ENCODE measurements around the gene RAD51B.

RAD51B gene

DNA sequence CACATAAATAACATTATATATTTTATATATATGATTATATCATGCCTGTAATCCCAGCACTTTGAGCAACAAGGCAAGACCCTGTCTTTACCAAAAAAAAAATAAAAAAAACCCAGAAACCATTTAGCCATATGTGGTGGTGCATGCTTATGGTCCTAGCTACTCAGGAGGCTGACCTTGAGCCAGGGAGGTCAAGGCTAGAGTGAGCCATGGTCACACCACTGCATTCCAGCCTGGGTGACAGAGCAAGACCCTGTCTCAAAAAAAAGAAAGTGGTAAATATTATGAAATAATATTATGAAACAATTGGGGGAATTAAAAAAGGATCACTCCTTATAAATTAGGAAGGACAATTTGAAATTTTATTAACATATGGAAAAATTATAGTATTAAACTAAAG is 16.0 kb downstream of the RAD51B start:
- DNase-seq (ENCODE audit: low spot score), result no peak

DNA sequence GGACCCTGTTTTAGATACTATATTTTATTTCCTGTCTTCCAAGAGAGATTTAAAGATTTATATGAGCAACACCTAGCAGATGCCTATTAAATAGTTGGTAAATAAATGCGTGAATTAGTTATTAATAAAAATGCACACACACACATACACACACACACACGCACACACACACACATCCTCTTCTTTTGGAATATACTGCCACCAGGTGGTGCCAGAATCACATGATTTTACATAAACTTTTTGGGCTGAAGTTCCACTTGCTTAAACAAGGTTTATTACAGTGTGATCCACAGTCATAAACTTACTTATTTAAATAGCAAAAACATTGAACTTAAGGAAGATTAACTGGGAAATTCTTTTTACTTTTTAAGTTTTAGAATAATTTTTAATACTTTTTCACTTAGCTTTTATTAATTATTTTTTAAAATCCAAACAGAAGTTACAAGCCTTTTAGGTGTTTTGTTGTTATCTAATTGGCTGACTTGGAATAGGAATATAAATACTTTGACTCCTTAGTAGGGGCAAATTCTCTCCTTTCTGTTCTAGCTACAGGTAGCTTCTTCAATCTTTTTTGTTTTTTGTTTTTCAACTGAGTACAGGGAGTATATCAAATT is 17.5 kb downstream of the RAD51B start:
- peak; percentile 58 for DNase-seq (ENCODE audit: low spot score)

DNA sequence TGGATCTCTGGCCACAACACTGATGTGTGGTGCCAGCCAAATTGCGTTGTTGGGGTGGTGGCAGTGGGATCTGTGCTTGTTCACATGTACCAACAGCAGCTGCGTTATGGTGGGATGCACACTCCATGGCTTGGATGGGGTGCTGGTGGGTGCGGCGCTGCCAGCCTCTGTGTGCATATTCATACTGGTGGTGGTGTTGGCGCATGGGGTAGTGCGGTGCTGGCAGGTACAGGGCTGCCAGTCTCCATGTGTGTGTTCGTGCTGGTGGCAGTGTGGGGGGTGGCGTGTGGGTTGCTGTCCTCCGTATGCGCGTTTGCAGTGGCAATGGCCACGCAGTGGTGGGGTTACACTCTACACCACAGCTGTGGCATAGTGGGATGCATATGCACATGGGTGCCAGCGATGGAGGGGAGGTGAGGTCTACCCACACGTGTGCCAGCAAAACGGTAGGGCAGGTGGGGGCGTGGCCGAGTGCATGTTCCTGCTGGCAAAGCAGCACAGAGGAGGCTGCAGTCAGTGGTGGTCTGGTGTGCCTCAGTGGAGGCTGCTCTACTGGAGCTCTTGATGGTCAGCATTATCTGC is 26.5 kb downstream of the RAD51B start:
- no peak for DNase-seq (ENCODE audit: low spot score)

DNA sequence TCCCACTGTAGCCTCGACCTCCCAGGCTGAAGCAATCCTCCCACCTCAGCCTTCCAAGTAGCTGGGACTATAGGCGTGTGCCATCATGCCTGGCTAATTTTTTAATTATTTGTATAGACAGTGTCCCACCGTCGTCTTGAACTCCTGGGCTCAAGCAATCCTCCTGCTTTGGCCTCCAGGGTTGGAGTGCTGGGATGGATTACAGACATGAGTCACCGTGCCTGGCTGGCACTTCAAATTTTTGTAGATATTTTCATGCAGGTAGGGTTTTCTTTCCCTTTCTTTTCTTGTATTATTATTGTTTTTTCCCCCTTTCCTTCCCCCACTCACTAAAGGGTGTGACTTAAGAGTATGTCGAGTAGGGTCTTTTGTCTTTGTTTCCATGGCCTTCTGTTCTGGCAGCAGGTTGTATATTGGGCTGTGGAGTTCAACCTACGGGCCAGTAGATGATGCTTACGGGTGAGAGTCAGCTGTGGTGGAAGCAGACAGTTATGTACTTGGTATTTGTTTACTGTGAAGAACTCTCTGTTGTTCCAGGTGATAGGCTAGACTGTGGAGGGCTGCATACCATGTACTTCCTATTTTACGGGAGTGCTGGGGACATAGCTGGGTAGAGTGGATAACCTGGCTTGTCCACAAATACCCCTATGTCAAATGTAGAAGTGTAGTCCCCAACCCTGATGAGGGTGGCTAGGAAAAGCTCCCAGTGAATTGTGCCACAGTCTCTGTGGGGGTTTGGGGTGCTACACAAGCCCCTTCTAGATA is 30.7 kb downstream of the RAD51B start:
- no peak for DNase-seq (ENCODE audit: low spot score)

DNA sequence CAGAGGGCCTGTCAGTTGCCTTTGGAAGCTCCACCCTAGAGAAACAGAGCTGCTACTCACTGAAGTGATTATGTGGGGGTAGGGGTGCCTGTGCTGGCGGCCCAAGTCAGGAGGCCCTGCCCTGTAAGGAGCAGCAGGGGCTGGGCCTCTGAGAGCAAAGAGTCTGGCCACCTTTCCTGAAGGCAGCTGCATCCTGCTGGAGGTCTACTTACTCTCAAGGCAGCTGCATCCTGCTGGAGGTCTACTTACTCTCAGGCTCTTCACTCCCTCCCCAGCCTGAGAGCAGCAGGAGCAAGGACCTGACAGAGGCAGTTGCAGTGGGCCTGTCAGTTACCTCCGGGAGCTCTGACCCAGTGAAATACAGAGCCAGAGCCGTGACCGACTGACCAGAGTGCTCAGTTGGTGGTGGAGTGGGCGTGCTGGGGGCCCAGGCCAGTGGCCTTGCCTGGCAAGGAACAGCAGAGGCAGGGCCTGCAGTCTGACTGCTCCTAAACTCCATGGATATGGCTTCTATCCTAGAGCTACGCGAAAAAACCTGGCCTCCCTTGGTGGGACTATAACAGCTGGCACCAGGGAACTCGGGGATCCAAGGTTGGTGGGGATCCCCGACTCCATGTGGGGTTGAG is 32.3 kb downstream of the RAD51B start:
- DNase-seq (ENCODE audit: low spot score), result no peak

DNA sequence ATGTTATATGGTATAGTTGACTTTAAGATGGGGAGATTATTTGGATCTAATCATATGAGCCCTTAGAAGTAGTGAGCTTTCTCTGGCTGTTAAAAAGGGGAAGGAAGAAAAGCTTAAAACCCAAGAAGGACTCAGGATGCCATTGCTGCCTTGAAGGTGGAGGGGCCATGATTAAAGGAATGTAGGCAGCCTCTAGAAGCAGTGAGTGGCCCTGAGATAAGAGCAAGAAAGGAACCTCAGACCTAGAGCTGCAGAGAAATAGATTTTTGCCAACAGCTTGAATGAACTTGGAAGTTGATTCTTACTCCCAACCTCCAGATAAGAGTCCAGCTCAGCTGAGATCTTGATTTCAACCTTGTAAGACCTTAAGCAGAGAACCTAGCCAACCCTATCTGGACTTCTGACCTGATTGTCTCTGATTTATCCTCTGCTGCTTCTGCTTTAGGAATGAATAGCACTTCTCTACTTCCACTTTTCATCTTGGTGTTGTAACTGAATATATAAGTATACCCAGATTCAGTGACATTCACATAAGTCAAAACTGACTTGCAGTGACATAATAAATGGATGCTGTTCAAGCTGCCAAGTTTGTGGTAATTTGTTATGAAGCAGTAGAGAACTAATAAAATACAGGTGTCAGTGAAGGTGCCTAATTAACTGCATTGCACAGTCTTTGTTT is 33.5 kb downstream of the RAD51B start:
- DNase-seq (ENCODE audit: low spot score), result no peak

DNA sequence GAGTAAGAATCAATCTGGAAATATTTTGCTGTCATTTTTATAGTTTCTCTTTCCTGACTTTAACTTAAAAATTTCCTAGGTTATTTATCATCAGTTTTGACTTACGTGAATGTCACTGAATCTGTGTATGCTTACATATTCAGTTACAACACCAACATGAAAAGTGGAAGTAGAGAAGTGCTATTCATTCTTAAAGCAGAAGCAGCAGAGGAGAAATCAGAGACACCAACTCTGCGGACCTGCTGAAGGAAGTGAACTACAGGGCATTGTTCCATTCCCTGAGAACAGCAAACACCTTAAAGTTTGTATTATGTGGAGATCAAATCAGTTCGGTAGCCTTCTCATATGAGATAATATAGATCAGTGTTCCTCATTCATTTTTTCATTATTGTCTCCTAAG is 34.1 kb downstream of the RAD51B start:
- DNase-seq (ENCODE audit: low spot score), result no peak

DNA sequence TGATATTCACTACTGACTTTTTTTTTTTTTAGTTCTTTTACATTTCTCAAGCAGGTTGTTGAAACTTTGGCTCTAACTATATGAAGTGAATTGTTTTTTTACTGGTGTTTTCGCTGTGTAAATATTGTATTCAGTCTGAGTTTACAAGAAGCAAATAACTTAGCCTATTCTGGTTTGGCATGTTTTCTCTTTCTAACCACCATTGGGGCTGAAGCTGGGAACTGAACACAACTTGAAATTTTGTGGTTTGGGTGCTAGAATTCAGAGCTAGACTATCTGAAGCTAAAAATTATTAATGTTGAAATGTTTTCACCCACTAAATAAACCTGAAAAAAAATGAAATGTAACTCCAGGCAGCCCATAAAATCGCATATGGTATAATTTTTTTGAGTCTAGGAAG is 37.2 kb downstream of the RAD51B start:
- DNase-seq (ENCODE audit: low spot score), result no peak

DNA sequence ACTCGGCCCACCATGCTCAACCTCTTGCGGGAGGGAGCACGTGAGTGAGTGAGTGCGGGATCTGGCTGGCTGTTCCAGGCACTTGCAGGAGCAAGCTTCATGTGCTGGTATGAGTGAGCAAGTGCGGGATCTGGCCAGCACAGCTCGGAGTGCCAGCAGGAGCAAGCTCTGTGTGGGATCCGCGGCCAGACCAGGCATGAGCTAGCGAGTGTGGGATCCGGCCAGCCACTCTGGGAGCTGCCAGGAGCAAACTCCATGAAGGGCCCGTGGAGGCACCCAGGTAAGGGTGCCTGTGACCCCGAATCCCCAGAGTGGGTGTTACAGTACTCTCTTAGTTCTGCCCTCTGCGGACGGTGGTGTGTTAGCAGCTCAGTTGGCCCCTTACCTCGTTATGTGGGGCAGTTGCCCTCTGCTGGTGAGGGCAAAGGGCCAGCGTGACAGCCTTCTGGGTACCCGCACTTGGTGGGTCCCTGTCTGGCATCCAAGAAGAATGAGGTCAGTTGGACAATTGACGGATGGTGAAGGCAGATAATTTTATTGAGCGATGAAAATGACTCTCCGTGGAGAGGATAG is 38.3 kb downstream of the RAD51B start:
- no peak for DNase-seq (ENCODE audit: low spot score)

DNA sequence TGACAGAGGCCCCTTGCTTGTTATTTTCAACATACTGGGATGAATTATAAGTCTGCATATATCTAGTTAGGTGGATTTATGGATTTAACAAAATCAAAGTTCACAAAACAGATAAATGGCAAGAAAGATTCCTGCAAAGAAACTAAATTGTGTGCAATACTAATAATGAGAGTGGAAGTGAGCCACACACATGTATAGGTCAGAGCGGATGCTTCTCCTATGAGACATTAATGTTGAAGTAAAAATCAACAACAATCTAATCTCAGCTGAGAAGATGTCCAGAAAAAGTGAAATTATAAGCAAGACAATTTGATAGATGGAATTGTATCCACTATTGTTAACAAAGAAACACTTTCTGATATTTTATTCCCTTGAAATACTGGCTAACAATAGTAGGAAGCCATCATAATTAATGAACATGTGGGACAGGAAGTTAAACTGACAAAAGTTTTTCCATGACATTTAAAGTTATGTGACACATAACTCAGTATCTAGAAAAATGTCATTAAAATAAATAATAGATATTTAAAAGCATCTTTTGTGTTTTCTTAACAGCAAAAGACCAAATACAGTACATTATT is 39.7 kb downstream of the RAD51B start:
- no peak for DNase-seq (ENCODE audit: low spot score)

DNA sequence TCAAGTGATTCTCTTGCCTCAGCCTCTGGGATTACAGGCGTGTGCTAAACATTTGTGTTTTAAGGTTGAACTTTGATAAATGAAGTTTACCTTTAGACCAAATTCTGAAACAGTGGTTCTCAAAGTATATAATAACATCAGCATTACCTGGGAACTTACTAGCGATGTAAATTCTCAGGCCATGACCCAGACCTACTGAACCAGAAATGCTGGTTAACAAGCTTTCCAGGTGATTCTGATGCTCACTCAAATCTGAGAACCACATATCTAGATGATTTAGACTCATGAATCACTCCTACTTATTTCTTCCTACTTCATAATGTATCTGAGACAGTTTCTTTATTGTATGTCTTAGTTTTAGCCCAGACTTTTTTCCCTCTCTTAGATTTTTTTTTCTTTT is 43.6 kb downstream of the RAD51B start:
- no peak for DNase-seq (ENCODE audit: low spot score)

DNA sequence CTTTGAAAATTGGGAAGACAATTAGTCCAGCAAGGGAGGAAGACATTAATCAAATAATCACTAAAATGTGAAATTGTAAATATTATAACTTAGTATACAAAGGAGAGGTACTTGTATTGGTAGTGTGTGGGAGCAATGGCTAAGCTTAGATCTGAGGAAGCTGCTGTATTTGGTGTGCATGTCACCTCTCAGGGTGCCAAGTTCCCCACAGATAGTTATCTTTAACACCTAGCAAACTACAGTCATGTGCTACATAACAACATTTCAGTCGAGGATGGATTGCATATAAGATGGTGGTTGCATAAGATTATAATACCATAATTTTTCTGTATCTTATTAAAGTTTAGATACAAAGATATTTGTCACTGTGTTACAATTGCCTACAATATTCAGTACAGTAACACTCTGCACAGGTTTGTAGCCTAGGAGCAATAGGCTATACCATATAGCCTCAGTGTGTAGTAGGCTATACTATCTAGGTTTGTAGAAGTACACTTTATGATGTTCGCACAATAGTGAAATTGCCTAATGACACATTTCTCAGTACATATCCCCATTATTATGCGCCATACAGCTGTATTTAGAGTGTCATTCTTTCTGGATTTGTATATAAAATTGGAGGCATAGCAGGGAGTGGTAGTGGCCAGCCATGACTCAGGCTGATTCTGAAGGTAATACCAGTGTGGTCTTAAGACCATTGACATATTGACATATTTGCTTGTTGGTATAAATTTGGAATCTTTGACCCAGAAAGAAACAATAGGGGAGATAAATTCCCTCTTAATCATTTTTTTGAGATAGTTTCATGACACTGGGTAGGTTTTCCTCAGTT is 55.8 kb downstream of the RAD51B start:
- DNase-seq (ENCODE audit: low spot score), result no peak

DNA sequence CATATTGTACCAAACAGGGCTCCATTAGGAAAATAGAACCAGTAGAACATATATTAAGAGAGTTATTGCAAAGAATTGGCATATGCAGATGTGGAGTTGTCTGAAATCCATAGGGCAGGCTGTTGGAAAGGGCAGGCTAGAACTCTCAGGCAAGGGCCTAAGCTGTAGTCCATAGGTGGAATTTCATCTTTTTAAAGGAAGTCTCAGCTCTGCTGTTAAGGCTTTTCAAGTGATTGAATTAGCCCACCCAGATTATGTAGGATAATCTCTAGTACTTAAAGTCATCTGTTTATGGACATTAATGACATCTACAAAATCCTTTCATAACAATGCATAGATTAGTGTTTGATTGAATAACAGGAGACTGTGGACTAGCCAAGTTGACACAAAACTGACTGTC is 59.4 kb downstream of the RAD51B start:
- DNase-seq (ENCODE audit: low spot score), result no peak

DNA sequence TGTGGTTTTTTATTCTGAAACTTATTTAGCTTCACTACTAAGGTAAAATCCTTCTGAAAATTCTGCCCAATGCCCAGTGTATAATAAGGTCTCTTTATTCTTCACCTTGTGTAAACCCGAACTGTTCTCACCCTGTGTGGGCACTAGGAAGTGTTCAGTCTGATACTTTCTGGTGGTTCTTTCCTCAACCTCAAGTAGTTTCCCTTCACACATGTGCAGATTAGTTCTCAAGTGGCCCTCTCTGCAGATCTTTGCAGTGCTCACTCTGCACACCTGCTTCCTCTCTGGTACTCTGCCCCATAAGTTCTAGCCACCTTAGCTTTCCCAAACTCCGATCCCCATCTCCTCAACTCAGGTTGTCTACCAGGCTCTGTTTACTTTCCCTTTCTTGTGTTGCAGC is 61.6 kb downstream of the RAD51B start:
- DNase-seq (ENCODE audit: low spot score), result no peak

DNA sequence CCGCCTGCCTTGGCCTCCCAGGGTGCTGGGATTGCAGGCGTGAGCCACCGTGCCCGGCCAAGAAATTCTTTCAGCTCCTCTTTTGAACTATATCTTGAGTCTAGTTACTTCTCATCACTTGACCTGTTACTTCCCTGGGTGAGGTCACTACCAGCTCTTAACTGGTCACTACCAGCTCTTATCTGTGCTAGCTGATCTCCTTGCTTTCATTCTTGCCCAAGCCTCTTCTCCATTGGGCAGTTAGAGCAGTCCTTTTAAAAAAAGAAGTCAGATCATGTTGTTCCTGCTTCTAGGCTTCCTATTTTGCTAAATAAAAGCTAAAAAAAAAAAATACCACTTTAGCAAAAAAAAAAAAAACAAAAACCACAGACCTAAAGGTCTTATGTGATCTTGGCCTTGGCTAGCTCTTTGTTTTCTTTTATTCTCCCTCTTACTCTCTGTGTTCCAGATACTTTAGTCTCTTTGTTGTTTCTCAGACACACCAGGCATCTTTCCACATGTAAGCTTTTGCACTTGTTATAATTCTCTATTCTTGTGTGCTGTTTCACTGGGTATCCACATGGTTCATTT is 63.5 kb downstream of the RAD51B start:
- DNase-seq (ENCODE audit: low spot score), result no peak

DNA sequence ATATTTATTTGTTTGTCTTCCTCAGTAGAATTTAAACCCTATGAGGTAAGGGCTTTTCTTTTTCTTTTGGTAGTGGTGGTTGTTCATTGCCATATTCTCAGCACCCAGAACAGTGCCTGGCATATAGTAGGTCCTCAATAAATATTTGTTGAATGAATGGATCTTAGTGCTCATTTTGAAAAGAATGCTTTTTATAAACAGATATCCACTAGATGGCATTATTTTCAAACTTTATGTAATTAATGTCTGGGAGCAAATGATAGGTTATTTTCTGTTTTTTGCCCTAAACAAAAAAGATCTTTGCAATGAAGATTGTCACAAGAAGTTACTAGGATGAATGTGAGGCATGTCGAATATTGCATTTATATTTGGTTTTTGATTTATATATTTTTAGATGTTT is 64.1 kb downstream of the RAD51B start:
- DNase-seq (ENCODE audit: low spot score), result no peak

DNA sequence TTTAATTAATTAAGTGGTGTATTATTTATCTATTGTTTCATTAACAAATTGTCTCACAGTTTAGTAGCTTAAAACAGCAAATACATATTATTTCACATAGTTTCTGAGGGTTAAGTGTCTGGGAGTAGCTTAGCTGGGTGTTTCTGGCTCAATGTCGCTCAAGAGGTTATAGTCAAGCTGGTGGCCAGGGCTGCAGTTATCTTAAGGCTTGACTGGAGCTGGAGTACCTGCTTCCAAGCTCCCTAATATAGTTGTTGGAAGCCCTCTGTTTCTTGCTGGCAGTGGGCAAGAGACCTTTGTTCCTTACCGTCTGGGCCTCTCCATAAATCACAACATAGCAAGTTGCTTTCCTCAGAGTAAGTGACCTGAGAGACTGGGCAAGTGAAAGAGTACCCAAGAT is 66.6 kb downstream of the RAD51B start:
- DNase-seq (ENCODE audit: low spot score), result no peak

DNA sequence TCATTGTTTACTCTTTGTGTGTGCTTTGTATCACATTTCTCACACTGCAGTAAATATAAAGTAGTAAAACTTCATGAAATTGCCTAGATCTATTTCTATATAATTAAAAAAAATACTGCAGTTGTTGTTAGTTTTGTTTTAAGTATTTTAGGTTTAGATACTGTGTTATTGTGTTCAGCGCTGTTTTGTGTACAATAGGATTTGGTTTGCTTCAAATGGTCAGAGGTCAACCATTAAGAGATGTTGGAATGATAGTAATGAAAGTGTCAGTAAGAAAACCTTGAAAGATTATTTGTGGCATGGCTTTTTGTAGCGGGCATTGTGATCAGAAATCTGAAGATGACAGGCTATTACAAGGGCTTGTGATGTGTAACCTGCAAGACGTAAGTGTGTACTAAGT is 67.9 kb downstream of the RAD51B start:
- no peak for DNase-seq (ENCODE audit: low spot score)

DNA sequence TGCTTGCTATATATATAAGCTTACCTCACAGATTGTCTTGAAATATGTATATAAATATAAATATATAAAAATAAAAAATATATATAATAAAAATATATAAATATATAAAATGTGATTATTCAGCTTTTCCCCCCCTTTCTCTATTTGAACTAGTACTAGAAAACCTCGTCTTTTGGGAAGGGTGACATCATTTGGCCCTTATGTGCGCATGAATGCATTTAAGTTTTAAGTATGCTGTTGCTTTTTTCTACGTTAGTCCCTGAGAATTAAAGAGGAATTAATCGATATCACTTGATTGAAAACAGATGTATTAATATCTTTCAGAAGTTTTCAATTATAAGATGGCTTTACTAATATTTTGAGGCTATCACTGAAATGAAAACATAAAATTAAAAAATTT is 69.9 kb downstream of the RAD51B start:
- DNase-seq (ENCODE audit: low spot score), result no peak

DNA sequence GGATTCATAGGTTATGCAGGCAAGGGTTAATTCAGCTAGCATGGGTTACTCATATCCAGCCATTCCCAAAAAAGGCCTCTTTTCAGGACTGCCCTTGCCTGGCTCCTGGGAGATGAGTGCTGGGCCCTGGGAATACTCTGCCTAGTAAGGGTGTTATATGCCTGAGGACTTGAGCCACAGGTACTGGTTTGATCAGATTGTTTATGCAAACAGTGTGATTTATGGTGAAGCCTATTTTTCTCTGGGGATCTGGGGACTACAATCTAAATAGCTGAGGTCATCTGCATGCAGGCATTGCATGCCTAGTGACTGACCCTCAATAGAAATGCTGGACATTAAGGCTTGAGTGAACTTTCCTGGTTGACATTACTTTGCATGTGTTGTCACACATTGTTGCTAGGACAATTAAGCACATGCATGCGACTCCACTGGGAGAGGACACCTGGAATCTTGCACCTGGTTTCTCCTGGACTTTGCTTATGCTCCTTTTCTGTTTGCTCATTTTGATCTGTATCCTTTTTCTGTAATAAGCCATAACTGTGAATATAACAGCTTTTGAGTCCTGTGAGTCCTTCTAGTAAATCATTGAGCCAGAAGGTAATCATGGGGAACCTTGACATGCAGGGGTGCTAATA is 73.0 kb downstream of the RAD51B start:
- no peak for DNase-seq (ENCODE audit: low spot score)

Data from CD4-positive, alpha-beta T cell treated with Interleukin-6 at 100 ng/mL for 8 hours (primary cell).